Gastrocnemius medialis (tissue), 4 donors: ENCODE results near the gene HYAL3.

Experiments used
- CTCF ChIP-seq, 5 experiments: fragments of 450-650 bp in 3 of 5; fragments of 200-600 bp in 2 of 5; sonication (generic) in 2 of 5; IDR thresholded peaks in 4 of 5; conservative IDR thresholded peaks in 1 of 5; 1 replicate in 4 of 5; 2 replicates in 1 of 5; pipeline ENCODE4 v1.5.1; 2016 to 2019; ENCODE audit warnings: antibody characterized with exemption in 5 of 5, mild to moderate bottlenecking in 3 of 5, moderate library complexity in 3 of 5
- POLR2A ChIP-seq, 2 donors: fragments of 450-650 bp; IDR thresholded peaks; one replicate each; pipeline ENCODE4 v1.6.1; 2017; ENCODE audit warnings: antibody characterized with exemption in 2 of 2, mild to moderate bottlenecking in 2 of 2, moderate library complexity in 2 of 2

- no peak for TF ChIP-seq CTCF (IDR thresholded peaks at IDR 0.05 in 4 of 5, conservative IDR thresholded peaks at IDR 0.05 in 1 of 5)
- no peak for TF ChIP-seq POLR2A (IDR thresholded peaks at IDR 0.05)
Observed at GRCh38 chr3:50318615-50319014, 19.4 kb upstream of the HYAL3 start.
